Brain microvascular endothelial cell (primary cell): ENCODE measurements around the gene SLC25A28.
"Not testable (repeated sequence)": the region's sequence is repeated elsewhere in the genome, so short reads cannot be mapped to it uniquely, and the experiment has no call there.

Experiments used
- DNase-seq: peaks from one replicate; pipeline ENCODE4 v3.0.0-alpha.2; 2020
- H3K27ac ChIP-seq: fragments of 250-450 bp; sonication (Bioruptor Pico); 2 replicates; pipeline ENCODE4 v1.5.1; 2020; ENCODE audit warnings: mild to moderate bottlenecking, moderate library complexity
- H3K27me3 ChIP-seq: fragments of 250-450 bp; sonication (Bioruptor Pico); replicated peaks from 2 replicates; pipeline ENCODE4 v1.5.1; 2020; ENCODE audit warnings: mild to moderate bottlenecking
- H3K36me3 ChIP-seq: fragments of 250-450 bp; sonication (Bioruptor Pico); replicated peaks from 2 replicates; pipeline ENCODE4 v1.5.1; 2020; ENCODE audit warnings: mild to moderate bottlenecking
- H3K4me3 ChIP-seq: 2 replicates; pipeline ENCODE4 v1.5.1; 2011; ENCODE audit warnings: low read depth, mild to moderate bottlenecking, control low read depth, low read length, moderate library complexity
- CTCF ChIP-seq: IDR thresholded peaks from 2 replicates; pipeline ENCODE4 v1.5.1; 2011; ENCODE audit warnings: low read depth, mild to moderate bottlenecking, moderate library complexity, low read length, control low read depth, inconsistent platforms; ENCODE audit errors: missing control alignments
- in situ Hi-C: cut with HindIII; loops from 2 replicates; pipeline ENCODE4 v1.10.0; 2017; ENCODE audit warnings: low sequenced_read_pairs, low pct_ligation_motif_present

Gene SLC25A28

GRCh38 chr10:99598781-99599509 is 21.3 kb downstream of the SLC25A28 start:
- no peak for TF ChIP-seq CTCF
- Histone ChIP-seq H3K4me3 (no peak overlapping the region), H3K27ac (no peak overlapping the region), H3K27me3 (no peaks in the 10 kb centered on the region), H3K36me3 (no peaks in the 10 kb centered on the region)
- DNase-seq = no peak
- in situ Hi-C loops = no loop called here

- in situ Hi-C loops = no loop called here
Measured at GRCh38 chr10:99598011-99598410, 22.2 kb downstream of the SLC25A28 start.

GRCh38 chr10:99596708-99597107 is 23.5 kb downstream of the SLC25A28 start:
- H3K27me3 ChIP-seq, H3K27ac ChIP-seq, DNase-seq, H3K4me3 ChIP-seq, H3K36me3 ChIP-seq, in situ Hi-C loops: not testable (repeated sequence)

More at GRCh38 chr10:99598011-99598410, 22.2 kb downstream of the SLC25A28 start:
- no peak overlapping the region for H3K4me3 ChIP-seq
- no peak overlapping the region for H3K27ac ChIP-seq
- DNase-seq = no peak
- no peaks in the 10 kb centered on the region for H3K36me3 ChIP-seq
- H3K27me3 ChIP-seq = no peaks in the 10 kb centered on the region
- no peak for TF ChIP-seq CTCF

- DNase-seq = no peak
- no peak for TF ChIP-seq CTCF
- no peak overlapping the region for H3K4me3 ChIP-seq
- in situ Hi-C loops = no loop called here
- no peaks in the 10 kb centered on the region for H3K27me3 ChIP-seq
- H3K27ac ChIP-seq = no peak overlapping the region
- no peaks in the 10 kb centered on the region for H3K36me3 ChIP-seq
Measured at GRCh38 chr10:99595770-99596465, 24.3 kb downstream of the SLC25A28 start.

GRCh38 chr10:99595236-99595635 is 25.0 kb downstream of the SLC25A28 start:
- H3K27me3 ChIP-seq = no peaks in the 10 kb centered on the region

More at GRCh38 chr10:99595236-99595635, 25.0 kb downstream of the SLC25A28 start:
- H3K27ac ChIP-seq = no peak overlapping the region
- H3K4me3 ChIP-seq = no peak overlapping the region
- no peak for DNase-seq
- no peaks in the 10 kb centered on the region for H3K36me3 ChIP-seq
- TF ChIP-seq CTCF = no peak
- in situ Hi-C loops = no loop called here
